ENCODE data around the gene CDH19.

The CDH19 gene, protein sequence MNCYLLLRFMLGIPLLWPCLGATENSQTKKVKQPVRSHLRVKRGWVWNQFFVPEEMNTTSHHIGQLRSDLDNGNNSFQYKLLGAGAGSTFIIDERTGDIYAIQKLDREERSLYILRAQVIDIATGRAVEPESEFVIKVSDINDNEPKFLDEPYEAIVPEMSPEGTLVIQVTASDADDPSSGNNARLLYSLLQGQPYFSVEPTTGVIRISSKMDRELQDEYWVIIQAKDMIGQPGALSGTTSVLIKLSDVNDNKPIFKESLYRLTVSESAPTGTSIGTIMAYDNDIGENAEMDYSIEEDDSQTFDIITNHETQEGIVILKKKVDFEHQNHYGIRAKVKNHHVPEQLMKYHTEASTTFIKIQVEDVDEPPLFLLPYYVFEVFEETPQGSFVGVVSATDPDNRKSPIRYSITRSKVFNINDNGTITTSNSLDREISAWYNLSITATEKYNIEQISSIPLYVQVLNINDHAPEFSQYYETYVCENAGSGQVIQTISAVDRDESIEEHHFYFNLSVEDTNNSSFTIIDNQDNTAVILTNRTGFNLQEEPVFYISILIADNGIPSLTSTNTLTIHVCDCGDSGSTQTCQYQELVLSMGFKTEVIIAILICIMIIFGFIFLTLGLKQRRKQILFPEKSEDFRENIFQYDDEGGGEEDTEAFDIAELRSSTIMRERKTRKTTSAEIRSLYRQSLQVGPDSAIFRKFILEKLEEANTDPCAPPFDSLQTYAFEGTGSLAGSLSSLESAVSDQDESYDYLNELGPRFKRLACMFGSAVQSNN

DNA sequence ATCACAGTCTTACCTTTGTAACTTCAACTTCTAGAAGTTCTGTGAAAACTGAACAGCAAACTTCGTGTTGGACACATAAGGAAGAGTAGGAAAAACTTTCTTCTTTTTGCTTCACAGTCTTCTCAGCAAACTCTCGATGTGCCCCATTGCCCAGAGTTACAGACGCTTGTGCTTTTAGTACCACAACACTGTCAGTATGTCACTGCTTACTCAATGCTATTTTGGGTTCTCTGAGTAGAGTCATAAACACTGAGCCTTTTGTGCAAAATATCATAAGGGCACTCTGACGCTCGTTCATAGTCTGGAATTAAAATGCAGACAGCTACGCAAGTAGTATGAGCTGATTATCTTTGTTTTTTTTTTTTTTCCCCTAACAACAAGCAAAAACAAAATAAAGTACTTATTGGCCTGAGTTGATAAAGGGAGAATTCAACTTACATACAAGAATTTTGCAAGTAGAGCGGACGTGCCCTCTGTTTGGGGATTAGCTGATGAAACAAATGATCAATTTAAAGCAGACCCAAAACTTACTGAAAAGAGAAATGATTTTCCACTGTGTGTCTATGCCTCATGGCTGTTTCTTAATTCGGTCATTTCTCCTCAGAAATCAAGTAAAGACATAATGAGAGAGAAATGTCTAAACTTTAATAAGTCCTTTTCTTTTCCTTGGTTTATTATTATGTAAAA lies at the start of gene CDH19:
Gene CDH19, minus strand, starts transcription at position 150 of the 687 bp plus-strand sequence. CDS start 31,886 bp downstream, outside the sequence.
- no peak for DNase-seq (ENCODE audit: low spot score)

DNA sequence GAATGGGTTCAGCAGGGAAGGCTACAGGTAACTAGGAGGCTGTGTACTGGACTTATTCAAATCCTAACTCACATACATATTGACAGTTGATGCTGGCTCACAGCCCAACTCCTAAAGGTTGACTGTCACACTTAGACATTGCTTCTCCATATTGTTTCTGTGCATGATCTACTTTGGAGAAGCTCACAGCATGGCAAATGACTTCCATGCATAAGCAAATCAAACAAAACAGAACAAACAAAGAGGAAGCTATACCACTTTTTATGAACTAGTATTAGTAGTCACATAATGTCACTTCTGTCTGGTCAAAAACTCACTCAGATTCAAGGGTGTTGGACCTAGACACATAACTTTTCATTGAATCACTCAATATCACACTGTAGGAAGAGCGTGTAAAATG lies 43.8 kb upstream of the CDH19 start:
- no peak for DNase-seq (ENCODE audit: low spot score)

DNA sequence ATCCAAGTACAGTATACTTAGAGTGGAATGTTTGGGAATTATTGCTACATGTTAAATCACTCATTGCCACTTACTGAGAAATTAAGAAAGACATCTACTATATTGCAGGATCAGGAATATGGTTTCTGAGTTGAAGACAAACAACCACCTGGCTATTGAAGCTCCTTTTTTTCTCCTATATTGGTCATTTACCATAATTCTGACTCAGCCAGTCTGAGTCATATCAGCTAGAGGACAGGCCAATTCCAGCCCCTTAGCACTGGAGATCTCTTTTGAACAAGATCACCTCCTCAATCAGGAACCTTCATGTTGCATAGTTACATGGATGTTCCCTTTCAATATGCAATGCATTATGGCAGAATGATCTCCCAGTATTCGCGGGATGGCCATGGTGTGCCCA lies 42.7 kb upstream of the CDH19 start:
- DNase-seq (ENCODE audit: low spot score), result no peak

DNA sequence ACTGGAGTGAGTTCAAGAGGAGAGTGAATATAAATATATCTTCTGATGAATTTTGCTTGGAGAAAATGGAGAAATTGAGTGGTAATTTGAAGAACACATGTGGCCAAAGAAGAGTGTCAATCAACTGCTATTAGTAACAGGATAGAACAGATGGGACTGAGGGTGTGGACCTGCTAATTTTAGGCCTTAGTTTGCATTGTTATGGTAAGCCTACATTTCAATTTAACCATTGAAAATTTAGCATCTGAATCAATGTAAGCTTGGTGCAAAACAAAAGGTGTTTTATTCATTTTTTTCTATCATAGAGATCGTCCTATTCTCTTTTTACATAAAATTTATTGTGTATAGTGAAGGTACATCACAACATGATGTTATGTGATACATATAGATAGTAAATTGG lies 42.1 kb upstream of the CDH19 start:
- DNase-seq (ENCODE audit: low spot score), result no peak

DNA sequence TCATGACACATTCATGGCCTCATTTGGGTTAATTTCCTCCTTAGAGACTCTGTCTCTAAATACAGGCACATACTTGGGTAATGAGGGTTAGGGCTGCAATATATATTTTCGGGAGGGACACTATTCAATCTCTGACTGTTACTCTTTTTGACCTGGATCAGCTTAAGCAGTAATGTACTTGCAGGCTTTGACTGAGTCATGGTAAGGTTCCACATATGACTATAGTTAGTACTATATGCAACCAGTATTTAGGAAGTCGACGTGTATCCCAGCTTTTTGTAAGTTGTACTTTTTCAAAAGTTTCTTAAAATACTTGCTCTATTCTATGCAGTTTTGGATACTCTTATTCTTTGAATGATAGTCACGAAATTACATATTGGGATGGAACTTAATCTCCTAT lies 37.2 kb upstream of the CDH19 start:
- DNase-seq (ENCODE audit: low spot score), result no peak

DNA sequence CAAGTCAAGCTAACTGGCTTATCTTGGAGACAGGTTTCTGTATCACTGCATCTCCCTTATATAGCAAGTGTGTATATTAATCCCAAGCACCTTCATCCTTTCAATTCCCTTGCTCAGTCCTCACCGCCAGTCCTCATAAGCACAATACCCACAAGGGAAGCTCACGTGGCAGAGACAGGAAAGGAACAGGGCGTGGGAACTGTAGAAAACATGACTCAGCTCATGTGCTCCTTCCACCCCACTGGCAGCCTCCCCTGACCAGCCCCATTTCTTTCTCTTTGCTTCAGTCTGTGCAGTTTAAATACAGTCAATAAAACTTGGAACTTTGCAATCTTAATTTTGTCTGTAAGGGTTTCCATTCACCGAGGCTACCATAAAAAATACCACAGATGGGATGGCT lies 36.5 kb upstream of the CDH19 start:
- DNase-seq (ENCODE audit: low spot score), result no peak

DNA sequence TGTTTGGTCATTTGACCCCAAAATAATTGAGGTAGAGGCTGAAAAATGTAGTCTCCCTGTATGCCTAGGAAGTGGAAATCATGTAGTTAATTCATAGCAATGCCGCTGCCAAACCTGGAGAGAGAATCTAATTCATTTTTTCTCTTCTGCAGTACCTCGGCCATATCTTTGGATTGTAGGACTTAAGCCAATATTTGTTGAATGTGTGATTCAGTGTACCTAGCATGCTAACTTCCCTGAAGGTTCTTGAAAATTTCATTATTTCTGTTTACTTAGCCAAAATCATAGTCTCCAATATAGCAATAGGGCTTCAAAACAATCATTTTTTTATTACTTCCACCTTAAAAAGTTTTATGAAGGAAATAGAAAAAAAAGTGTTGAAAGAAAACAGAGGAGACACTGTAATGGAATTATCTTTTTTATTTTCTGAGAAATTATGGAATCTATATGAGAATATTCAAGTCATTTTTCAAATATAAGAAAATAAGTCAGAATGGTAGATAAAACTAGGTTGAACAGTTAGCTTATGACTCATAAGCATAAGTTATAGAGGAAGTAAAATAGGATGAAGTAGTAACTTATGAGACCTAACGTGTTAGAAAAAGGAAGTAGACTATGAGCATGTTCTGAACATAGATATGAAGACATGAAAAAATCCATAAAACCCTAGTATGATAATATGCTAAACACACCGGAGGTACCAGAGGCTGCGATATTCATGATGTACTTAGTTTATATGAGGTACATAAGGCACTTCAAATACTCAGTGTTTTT lies 35.2 kb upstream of the CDH19 start:
- DNase-seq (ENCODE audit: low spot score), result no peak

DNA sequence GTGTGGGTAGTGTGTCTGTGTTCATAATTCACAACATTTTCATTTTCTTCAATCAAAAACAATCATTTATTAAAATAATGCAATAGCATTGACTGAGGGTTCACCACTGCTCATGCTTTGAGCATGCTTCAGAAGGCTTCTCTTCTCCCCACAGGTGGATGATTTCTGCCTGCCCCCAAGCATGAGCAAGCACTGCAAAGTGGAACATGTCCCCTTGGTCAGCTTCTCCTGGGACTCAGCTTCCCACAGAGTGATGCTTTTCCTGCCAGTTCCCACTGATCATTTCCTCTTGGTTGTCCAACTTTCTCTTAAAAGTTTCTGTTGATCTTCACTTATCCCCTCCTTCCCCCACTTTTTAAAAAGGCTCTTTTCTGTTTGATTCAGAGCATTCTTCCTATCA lies 31.5 kb upstream of the CDH19 start:
- DNase-seq (ENCODE audit: low spot score), result no peak

DNA sequence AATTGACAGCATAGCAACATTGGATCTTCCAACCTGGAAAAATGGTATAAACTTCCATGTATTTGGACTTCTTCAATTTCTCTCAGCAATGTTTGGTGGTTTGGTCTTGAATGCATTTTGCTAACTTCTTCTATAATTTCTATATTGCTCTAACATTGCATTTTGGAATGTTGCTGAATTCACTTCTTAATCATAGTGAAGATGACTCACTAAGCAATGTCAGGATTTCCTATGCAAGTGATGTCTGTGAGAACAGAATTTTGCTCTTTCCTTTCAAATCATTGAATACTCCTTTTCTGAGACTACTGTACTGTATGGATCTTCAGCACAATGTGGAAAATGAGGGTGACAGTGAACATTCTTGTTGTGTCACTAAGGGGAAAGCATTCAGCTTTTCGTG lies 28.9 kb upstream of the CDH19 start:
- DNase-seq (ENCODE audit: low spot score), result no peak

DNA sequence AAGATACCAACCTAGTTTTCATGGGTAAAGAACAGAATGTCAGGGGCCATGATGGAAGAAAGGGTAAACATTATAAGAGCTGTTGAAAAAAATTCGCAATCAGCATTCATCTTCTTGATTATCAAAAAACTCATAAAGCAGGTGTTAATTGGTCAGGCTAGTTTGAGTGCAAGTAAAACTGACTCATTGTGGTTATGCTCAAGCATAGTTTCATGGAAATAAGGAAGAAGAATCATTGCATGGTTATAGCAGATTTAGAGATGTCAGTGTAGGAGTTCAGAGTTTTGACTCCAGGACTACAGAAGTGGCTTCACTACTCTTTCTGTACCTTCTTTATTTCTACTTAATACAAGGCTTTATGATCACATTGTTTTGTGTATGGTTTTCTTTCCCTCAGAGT lies 26.9 kb upstream of the CDH19 start:
- no peak for DNase-seq (ENCODE audit: low spot score)

DNA sequence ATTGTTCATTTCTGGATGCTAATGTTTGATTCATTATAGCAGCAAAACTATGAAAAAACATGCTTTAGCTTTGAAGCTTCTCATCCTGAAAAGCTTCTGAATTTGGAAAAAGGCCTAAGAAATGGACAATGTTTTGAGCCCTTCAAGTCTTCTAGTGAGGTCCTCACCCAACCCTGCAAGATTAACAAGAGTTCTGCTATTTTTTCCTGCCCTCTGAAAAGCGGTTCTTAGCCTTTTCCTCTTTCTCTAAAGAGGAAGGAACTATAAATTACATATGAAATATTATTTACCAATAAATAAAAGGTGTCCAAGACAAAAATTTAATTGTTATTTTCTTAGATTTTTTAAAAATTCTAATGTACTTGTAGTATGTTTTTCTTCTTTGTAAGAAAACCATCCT lies 19.9 kb upstream of the CDH19 start:
- DNase-seq (ENCODE audit: low spot score), result no peak

DNA sequence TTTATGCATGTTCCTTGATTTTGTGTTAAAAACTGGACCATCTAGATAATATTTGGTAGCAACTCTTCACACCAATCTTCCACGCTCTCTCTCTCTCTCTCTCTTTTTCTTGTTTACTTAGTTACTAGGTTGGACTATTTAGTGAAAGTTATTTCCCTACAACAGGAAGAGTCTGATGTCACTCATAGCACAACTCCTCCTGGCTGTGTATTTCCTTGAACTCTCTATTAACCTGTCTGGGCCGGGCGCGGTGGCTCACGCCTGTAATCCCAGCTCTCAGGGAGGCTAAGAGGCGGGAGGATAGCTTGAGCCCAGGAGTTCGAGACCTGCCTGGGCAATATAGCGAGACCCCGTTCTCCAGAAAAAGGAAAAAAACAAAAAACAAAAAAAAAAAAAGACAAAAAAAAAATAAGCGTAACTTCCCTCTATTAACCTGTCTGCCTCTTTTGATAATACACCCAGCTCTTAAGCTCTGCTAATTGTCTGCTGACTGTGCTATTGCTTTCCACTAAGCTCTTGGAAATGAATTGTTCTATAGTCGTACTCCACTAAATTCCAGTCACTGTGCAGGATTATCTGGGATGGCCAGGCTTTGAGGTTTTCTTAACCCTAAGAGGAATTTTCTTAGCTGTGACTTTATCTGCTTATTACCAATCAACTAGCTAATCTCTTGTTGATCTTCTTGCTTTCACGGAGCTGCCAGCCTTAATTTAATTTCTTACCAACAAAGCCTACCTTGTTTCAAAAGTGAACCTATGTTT lies 18.1 kb upstream of the CDH19 start:
- no peak for DNase-seq (ENCODE audit: low spot score)

DNA sequence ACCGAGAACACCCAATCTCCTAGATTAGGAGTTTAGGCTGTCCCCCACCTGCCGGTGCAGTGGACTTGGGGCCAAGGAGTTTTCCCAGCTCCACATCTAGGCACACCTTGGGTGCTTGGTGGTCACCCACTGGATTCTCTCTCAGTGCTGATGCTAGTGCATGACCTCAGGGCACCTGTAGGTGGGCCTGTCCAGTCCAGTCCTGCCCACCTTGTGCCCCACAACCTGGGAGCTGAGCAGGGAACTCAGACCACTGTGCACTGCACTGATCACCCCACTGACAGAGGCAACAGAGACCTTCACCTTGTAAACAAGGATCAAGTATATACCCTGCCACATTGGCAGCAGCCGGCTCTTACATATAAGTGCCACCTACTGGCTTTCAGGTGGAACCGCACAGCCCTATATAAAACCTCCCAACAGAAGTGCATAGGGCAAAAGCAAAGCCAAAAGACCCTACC lies 12.7 kb upstream of the CDH19 start:
- DNase-seq (ENCODE audit: low spot score), result no peak

DNA sequence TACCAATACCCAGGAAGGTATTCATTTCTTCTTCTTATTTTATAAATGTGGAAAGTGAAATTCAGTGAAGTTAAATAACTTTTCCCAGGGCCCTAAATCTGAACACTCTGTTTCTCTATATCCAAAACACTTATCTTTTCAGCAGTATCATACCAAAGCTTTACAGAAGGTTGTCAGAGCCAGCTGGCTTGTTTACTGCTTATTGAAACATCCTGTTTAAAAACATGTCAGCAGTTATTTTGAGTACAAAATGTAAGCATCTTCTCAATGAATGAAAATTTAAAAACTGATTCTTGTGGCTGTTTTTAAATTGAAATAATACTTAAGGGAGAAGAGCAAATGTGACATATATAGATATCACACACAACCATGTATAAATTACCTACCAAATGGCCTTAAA lies 11.3 kb upstream of the CDH19 start:
- no peak for DNase-seq (ENCODE audit: low spot score)

DNA sequence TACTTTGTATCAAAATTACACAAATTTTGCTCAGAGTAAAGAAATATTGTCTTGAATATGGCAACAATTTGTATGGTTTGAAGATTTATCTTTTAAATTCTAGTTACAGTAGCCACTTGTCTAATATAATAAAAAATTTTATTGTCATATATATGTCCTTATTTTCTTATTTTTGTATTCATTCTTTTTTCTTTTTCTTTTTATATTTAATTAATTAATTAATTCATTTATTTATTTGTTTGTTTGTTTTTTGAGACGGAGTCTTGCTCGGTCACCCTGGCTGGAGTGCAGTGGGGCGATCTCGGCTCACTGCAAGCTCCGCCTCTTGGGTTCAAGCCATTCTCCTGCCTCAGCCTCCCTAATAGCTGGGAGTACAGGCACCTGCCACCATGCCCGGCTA lies 3.7 kb upstream of the CDH19 start:
- no peak for DNase-seq (ENCODE audit: low spot score)

DNA sequence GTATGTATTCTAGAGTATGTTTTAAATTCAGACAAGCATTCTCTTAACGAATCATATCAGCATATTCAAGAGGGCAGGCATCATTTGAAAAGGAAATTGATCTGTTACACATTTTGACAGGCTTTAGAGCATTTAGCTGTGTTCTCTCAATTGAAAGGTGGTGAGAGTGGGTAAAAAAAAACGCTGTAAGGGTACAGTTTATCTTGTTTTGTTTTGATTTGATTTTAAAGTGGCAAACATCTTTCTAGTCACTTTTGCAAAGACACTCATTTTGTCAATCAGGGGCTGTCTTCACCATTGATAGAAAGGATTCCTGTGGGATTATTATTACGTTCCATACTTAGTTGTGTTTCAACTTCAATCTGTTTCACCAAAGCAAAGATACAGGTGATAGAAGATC lies 2.2 kb downstream of the CDH19 start:
- DNase-seq (ENCODE audit: low spot score), result no peak

DNA sequence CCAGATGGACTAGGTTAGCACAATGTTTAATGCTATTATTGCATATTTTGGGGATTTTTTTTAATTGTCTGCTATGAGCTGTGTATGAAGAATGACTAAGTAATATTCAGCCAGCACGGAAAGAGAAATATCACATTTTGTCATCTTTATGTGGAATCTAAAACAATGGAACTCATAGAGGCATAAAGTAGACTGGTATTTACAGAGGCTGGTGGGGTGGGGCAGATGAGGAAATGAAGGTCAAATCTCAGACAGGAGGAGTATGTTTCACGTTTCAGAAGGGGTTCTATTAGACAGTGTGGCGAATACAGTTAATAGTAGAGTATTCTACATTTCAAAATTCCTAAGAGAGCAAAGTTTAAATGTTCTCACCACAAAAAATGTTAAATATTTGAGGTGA lies 4.7 kb downstream of the CDH19 start:
- DNase-seq (ENCODE audit: low spot score), result no peak

DNA sequence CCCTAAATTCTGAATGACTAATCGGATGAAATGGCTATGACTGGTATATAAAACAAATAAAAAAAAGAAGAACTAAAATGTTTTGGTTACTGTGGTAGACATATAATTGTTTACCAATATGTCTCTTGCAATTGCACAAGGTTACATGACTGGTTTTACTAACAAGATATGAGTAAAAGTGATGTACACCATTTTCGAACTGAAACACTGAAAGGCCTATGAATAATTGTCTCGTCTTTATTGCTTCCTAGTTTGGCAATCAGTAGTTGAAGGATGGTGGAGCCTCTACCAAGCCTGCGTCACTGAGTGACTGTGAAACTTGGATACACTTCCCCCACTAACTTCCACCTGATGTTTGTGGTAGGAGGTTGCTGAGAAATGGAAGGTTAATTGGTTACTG lies 16.5 kb downstream of the CDH19 start:
- DNase-seq (ENCODE audit: low spot score), result no peak

DNA sequence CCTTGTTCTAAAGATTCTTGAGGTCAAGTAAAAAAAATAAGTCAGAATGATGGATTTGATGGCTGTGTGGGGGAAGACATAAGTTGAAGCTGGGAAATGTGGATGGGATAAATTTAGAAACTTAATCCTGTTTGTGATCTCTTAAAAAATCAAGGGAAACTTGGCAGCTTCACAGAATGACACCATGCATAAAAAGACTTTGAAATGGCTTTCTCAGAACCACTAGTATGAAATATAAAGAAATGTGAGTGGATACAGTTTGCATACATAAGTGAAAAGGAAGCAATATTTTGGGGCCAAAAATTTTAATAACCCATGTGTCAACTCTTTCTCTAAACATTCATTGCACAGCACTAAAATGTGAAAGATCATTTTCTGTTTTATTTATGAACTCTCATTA lies 21.7 kb downstream of the CDH19 start:
- no peak for DNase-seq (ENCODE audit: low spot score)

DNA sequence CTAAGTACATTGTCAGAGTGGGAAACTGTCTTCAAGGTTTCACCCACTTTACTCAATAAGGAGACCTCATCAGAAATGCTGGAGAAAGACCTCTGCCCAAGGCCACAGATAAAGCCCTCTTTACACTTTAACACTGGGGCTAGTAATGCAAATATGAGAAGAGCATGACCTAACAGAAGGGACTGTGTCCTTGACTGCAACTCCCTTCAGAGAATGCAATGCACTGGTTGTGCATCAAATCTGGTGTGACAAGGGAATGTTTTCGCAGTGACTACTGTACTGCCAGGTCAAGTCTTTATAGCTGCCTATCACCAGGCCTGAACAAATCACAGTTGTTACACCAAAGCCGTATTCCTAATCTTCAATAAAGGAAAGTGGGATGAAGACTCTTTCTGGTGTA lies 28.6 kb downstream of the CDH19 start:
- DNase-seq (ENCODE audit: low spot score), result no peak

DNA sequence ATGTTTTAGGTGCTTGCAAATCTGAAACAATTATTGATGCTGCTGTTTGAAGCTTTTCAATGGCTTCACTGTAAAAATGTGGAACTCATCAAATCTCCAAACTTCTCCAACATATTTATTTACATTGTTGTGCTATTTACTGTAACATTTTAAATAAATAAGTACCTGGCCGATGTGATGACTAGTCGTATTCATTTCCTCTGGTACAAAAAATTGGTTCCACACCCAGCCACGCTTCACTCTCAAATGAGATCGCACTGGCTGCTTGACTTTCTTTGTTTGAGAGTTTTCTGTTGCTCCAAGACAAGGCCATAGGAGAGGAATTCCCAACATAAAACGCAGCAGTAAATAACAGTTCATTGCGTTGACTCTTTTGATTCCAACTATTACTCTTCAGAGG lies 32.0 kb downstream of the CDH19 start:
- DNase-seq (ENCODE audit: low spot score), result no peak

All from GM03348 (cell line).